Liver (tissue), 3 donors: ENCODE data around the gene RELL2.

ENCODE experiments used
- NR2F2 ChIP-seq: IDR thresholded peaks from 2 replicates; pipeline ENCODE4 v1.6.1; 2016; ENCODE audit warnings: antibody characterized with exemption
- TAF1 ChIP-seq: conservative IDR thresholded peaks from 2 replicates; pipeline ENCODE4 v1.6.1; 2016; ENCODE audit warnings: antibody characterized with exemption, mild to moderate bottlenecking
- TF ChIP-seq, protein P1 (sequence below): fragments of 150-350 bp; IDR thresholded peaks from 2 replicates; pipeline ENCODE4 v1.5.1; 2017; ENCODE audit warnings: improper control_type of control experiment, low read depth, low read length; ENCODE audit not compliant: missing input control
- donor health status: healthy.
- donor health status: healthy.

DNA sequence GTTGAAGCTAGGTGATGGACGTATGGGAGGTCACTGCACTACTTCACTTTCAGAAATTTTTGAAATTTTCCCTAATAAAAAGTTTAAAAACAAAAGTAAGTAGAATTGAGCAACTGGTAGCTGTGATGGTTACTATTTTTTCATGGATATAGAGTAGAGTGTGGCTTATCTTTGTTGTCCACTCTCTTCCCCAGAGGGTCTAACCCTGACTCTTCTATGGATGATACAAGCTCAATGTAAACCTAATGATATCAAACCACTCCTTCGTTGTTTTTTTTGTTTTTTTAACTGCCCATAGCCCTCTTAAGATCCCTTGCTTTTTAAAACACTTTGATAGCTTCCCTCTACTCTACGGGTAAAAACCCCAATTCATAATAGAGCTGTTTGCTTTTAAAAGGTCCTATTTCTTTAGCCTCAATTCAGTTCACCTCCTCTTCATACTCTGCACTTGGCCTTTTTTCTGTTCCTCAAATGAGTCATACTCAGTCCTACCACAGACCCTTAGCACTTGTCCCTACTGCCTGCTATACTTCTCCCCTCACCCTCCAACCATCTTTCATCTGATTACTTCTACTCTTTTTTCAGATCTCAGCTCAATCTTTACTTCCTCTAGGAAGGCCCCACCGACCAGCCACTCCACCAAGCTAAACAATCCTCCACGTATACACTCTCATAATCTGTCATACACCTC lies 2.8 kb upstream of the RELL2 start:
- TF ChIP-seq NR2F2 (no peak), TAF1 (no peak)
- TF ChIP-seq, protein P1, sequence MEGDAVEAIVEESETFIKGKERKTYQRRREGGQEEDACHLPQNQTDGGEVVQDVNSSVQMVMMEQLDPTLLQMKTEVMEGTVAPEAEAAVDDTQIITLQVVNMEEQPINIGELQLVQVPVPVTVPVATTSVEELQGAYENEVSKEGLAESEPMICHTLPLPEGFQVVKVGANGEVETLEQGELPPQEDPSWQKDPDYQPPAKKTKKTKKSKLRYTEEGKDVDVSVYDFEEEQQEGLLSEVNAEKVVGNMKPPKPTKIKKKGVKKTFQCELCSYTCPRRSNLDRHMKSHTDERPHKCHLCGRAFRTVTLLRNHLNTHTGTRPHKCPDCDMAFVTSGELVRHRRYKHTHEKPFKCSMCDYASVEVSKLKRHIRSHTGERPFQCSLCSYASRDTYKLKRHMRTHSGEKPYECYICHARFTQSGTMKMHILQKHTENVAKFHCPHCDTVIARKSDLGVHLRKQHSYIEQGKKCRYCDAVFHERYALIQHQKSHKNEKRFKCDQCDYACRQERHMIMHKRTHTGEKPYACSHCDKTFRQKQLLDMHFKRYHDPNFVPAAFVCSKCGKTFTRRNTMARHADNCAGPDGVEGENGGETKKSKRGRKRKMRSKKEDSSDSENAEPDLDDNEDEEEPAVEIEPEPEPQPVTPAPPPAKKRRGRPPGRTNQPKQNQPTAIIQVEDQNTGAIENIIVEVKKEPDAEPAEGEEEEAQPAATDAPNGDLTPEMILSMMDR: no peak
